HEK293 (cell line): ENCODE measurements around the gene CHKA.

Experiments used
- EGR2 ChIP-seq: fragments of 450-650 bp; formaldehyde crosslinking; IDR thresholded peaks from 2 replicates; pipeline ENCODE4 v1.5.1; 2016; ENCODE audit warnings: low read depth, missing biosample characterization, missing genetic modification characterization
- GFI1B ChIP-seq: fragments of 450-650 bp; formaldehyde crosslinking; IDR thresholded peaks from 2 replicates; pipeline ENCODE4 v1.5.1; 2016; ENCODE audit warnings: missing biosample characterization, missing genetic modification characterization
- GLI2 ChIP-seq: fragments of 450-650 bp; formaldehyde crosslinking; IDR thresholded peaks from 2 replicates; pipeline ENCODE4; 2017; ENCODE audit warnings: missing biosample characterization, missing genetic modification characterization, low read depth, borderline replicate concordance
- GLIS1 ChIP-seq: fragments of 450-650 bp; formaldehyde crosslinking; IDR thresholded peaks from 2 replicates; pipeline ENCODE4 v1.5.1; 2016; ENCODE audit warnings: missing biosample characterization, missing genetic modification characterization
- HOXC10 ChIP-seq: sonication (generic); formaldehyde crosslinking; IDR thresholded peaks from 2 replicates; pipeline ENCODE4 v1.8.1; 2023; ENCODE audit warnings: mild to moderate bottlenecking, missing genetic modification reagents
- SP2 ChIP-seq: fragments of 450-650 bp; formaldehyde crosslinking; IDR thresholded peaks from 2 replicates; pipeline ENCODE4 v1.5.1; 2016; ENCODE audit warnings: missing biosample characterization, missing genetic modification characterization
- SP7 ChIP-seq: fragments of 450-650 bp; formaldehyde crosslinking; IDR thresholded peaks from 2 replicates; pipeline ENCODE4 v1.5.1; 2016; ENCODE audit warnings: missing biosample characterization, missing genetic modification characterization
- YY1 ChIP-seq: fragments of 450-650 bp; formaldehyde crosslinking; IDR thresholded peaks from 2 replicates; pipeline ENCODE4 v1.5.1; 2018; ENCODE audit warnings: missing biosample characterization, missing genetic modification characterization
- YY2 ChIP-seq: fragments of 450-650 bp; formaldehyde crosslinking; IDR thresholded peaks from 2 replicates; pipeline ENCODE4 v1.5.1; 2016; ENCODE audit warnings: missing biosample characterization, missing genetic modification characterization
- ZBTB20 ChIP-seq: fragments of 450-650 bp; formaldehyde crosslinking; IDR thresholded peaks from 2 replicates; pipeline ENCODE4 v1.5.1; 2016; ENCODE audit warnings: missing biosample characterization, missing genetic modification characterization
- ZBTB8A ChIP-seq: fragments of 450-650 bp; formaldehyde crosslinking; IDR thresholded peaks from 2 replicates; pipeline ENCODE4 v1.5.1; 2016; ENCODE audit warnings: missing biosample characterization, missing genetic modification characterization
- ZNF292 ChIP-seq: fragments of 450-650 bp; formaldehyde crosslinking; IDR thresholded peaks from 2 replicates; pipeline ENCODE4 v1.5.1; 2016; ENCODE audit warnings: low read depth, missing biosample characterization, missing genetic modification characterization, borderline replicate concordance
- ZNF335 ChIP-seq: fragments of 450-650 bp; formaldehyde crosslinking; conservative IDR thresholded peaks from 2 replicates; pipeline ENCODE4 v1.5.1; 2016; ENCODE audit warnings: missing biosample characterization, missing genetic modification characterization
- ZNF404 ChIP-seq: fragments of 450-650 bp; formaldehyde crosslinking; IDR thresholded peaks from 2 replicates; pipeline ENCODE4 v1.5.1; 2017; ENCODE audit warnings: missing biosample characterization, missing genetic modification characterization
- ZNF433 ChIP-seq: fragments of 450-650 bp; formaldehyde crosslinking; IDR thresholded peaks from 2 replicates; pipeline ENCODE4 v1.5.1; 2016; ENCODE audit warnings: missing biosample characterization, missing genetic modification characterization, low read depth
- ZNF473 ChIP-seq: fragments of 450-650 bp; formaldehyde crosslinking; IDR thresholded peaks from 2 replicates; pipeline ENCODE4 v1.5.1; 2017; ENCODE audit warnings: missing biosample characterization, missing genetic modification characterization
- ZNF514 ChIP-seq: fragments of 450-650 bp; formaldehyde crosslinking; IDR thresholded peaks from 2 replicates; pipeline ENCODE4 v1.5.1; 2016; ENCODE audit warnings: missing biosample characterization, missing genetic modification characterization
- ZNF530 ChIP-seq: fragments of 450-650 bp; formaldehyde crosslinking; IDR thresholded peaks from 2 replicates; pipeline ENCODE4 v1.5.1; 2016; ENCODE audit warnings: low read depth, missing biosample characterization, missing genetic modification characterization
- ZNF571 ChIP-seq: fragments of 450-650 bp; formaldehyde crosslinking; IDR thresholded peaks from 2 replicates; pipeline ENCODE4 v1.5.0; 2017; ENCODE audit warnings: missing biosample characterization, missing genetic modification characterization
- ZNF600 ChIP-seq: fragments of 450-650 bp; formaldehyde crosslinking; IDR thresholded peaks from 2 replicates; pipeline ENCODE4 v1.5.1; 2016; ENCODE audit warnings: missing biosample characterization, missing genetic modification characterization
- ZNF610 ChIP-seq: fragments of 450-650 bp; formaldehyde crosslinking; IDR thresholded peaks from 2 replicates; pipeline ENCODE4 v1.5.1; 2016; ENCODE audit warnings: missing biosample characterization, missing genetic modification characterization, borderline replicate concordance
- ZNF629 ChIP-seq: fragments of 450-650 bp; formaldehyde crosslinking; IDR thresholded peaks from 2 replicates; pipeline ENCODE4 v1.5.1; 2017; ENCODE audit warnings: missing biosample characterization, missing genetic modification characterization
- TF ChIP-seq, protein P1 (sequence below): fragments of 450-650 bp; formaldehyde crosslinking; IDR thresholded peaks from 2 replicates; pipeline ENCODE4 v1.5.0; 2017; ENCODE audit warnings: missing biosample characterization, missing genetic modification characterization, borderline replicate concordance
- TF ChIP-seq, protein P2 (sequence below): fragments of 450-650 bp; formaldehyde crosslinking; conservative IDR thresholded peaks from 2 replicates; pipeline ENCODE4 v1.5.1; 2016; ENCODE audit warnings: low read depth, missing biosample characterization, missing genetic modification characterization
- TF ChIP-seq, protein P3 (sequence below): fragments of 450-650 bp; formaldehyde crosslinking; optimal IDR thresholded peaks from 2 replicates; pipeline ENCODE3; 2016; ENCODE audit warnings: missing biosample characterization, mild to moderate bottlenecking, missing genetic modification characterization
- TF ChIP-seq, protein P4 (sequence below): fragments of 450-650 bp; formaldehyde crosslinking; IDR thresholded peaks from 2 replicates; pipeline ENCODE4 v1.5.1; 2016; ENCODE audit warnings: missing biosample characterization, missing genetic modification characterization
- TF ChIP-seq, protein P5 (sequence below): fragments of 450-650 bp; formaldehyde crosslinking; IDR thresholded peaks from 2 replicates; pipeline ENCODE4 v1.5.1; 2016; ENCODE audit warnings: missing biosample characterization, missing genetic modification characterization
- TF ChIP-seq, protein P6 (sequence below): fragments of 450-650 bp; formaldehyde crosslinking; IDR thresholded peaks from 2 replicates; pipeline ENCODE4 v1.5.1; 2016; ENCODE audit warnings: missing biosample characterization, missing genetic modification characterization

The CHKA gene

DNA sequence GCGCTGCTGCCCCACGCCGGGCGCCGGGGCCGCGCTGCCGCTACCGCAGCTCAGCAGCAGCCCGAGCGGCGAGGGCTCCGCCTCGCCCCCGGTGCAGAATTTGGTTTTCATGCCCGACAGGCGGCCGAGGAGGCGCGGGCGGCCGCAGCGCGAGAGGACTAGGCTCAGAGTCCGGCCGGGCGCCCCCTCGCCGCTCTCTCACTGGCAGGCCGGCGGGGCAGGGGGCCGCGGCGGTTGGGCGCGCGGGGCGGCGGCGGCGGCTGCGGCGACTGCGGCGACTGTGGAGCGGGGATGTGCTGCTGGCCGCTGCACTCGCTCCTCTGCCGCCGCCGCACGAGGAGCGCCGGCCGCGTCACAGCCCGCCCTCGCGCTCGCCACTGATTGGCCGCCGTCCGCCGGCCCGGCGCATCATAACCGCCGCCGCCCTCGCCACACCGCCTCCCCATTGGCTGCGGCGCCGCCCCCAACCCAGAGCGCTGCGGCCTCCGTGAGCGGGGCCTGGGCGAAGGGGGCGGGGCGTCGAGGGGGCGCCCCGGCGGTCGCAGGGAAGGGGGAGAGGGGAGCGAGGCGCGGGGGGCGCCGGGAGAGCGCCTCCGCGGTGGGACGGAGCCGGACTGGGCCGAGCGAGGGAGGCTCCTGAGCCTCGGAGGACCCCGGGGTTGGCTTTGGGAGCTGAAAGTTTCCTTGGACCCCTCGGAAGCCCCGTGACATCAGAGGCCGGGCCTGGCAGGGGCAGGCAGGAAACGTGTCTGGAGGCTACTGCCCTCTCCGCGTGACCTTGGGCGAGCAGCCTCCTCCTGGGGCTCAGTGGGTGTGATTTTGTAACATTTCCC lies at the start of gene CHKA (continued):
- TF ChIP-seq, protein P1, sequence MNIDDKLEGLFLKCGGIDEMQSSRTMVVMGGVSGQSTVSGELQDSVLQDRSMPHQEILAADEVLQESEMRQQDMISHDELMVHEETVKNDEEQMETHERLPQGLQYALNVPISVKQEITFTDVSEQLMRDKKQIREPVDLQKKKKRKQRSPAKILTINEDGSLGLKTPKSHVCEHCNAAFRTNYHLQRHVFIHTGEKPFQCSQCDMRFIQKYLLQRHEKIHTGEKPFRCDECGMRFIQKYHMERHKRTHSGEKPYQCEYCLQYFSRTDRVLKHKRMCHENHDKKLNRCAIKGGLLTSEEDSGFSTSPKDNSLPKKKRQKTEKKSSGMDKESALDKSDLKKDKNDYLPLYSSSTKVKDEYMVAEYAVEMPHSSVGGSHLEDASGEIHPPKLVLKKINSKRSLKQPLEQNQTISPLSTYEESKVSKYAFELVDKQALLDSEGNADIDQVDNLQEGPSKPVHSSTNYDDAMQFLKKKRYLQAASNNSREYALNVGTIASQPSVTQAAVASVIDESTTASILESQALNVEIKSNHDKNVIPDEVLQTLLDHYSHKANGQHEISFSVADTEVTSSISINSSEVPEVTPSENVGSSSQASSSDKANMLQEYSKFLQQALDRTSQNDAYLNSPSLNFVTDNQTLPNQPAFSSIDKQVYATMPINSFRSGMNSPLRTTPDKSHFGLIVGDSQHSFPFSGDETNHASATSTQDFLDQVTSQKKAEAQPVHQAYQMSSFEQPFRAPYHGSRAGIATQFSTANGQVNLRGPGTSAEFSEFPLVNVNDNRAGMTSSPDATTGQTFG, result no peak
- TF ChIP-seq ZBTB8A (tag by site-specific recombination), result 0 out of 2 replicates have a peak, but pooled peaks have one; percentile 24
- TF ChIP-seq ZNF335, result peak; percentile 71
- TF ChIP-seq ZNF473 (tag by site-specific recombination), result no peak
- TF ChIP-seq, protein P2, sequence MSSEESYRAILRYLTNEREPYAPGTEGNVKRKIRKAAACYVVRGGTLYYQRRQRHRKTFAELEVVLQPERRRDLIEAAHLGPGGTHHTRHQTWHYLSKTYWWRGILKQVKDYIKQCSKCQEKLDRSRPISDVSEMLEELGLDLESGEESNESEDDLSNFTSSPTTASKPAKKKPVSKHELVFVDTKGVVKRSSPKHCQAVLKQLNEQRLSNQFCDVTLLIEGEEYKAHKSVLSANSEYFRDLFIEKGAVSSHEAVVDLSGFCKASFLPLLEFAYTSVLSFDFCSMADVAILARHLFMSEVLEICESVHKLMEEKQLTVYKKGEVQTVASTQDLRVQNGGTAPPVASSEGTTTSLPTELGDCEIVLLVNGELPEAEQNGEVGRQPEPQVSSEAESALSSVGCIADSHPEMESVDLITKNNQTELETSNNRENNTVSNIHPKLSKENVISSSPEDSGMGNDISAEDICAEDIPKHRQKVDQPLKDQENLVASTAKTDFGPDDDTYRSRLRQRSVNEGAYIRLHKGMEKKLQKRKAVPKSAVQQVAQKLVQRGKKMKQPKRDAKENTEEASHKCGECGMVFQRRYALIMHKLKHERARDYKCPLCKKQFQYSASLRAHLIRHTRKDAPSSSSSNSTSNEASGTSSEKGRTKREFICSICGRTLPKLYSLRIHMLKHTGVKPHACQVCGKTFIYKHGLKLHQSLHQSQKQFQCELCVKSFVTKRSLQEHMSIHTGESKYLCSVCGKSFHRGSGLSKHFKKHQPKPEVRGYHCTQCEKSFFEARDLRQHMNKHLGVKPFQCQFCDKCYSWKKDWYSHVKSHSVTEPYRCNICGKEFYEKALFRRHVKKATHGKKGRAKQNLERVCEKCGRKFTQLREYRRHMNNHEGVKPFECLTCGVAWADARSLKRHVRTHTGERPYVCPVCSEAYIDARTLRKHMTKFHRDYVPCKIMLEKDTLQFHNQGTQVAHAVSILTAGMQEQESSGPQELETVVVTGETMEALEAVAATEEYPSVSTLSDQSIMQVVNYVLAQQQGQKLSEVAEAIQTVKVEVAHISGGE, result no peak
- peak; percentile 33; the same call in 1 of the 2 replicates for TF ChIP-seq GLIS1
- no peak for TF ChIP-seq ZNF610
- no peak for TF ChIP-seq ZNF292 (tag by site-specific recombination)
- TF ChIP-seq ZNF404 (tag by site-specific recombination), result no peak
- TF ChIP-seq, protein P3, sequence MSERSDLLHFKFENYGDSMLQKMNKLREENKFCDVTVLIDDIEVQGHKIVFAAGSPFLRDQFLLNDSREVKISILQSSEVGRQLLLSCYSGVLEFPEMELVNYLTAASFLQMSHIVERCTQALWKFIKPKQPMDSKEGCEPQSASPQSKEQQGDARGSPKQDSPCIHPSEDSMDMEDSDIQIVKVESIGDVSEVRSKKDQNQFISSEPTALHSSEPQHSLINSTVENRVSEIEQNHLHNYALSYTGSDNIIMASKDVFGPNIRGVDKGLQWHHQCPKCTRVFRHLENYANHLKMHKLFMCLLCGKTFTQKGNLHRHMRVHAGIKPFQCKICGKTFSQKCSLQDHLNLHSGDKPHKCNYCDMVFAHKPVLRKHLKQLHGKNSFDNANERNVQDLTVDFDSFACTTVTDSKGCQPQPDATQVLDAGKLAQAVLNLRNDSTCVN (tag by site-specific recombination), result peak; percentile 68
- TF ChIP-seq GLI2 (tag by site-specific recombination), result no peak
- TF ChIP-seq SP7 (tag by site-specific recombination), result no peak
- peak; percentile 28; the same call in 1 of the 2 replicates for TF ChIP-seq ZBTB20
- no peak for TF ChIP-seq ZNF571 (tag by site-specific recombination)
- TF ChIP-seq, protein P4, sequence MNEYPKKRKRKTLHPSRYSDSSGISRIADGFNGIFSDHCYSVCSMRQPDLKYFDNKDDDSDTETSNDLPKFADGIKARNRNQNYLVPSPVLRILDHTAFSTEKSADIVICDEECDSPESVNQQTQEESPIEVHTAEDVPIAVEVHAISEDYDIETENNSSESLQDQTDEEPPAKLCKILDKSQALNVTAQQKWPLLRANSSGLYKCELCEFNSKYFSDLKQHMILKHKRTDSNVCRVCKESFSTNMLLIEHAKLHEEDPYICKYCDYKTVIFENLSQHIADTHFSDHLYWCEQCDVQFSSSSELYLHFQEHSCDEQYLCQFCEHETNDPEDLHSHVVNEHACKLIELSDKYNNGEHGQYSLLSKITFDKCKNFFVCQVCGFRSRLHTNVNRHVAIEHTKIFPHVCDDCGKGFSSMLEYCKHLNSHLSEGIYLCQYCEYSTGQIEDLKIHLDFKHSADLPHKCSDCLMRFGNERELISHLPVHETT, result no peak
- no peak for TF ChIP-seq ZNF530 (tag by site-specific recombination)
- no peak for TF ChIP-seq ZNF514 (tag by site-specific recombination)
- TF ChIP-seq ZNF629 (tag by site-specific recombination), result peak; percentile 54; the same call in 1 of the 2 replicates
- no peak for TF ChIP-seq ZNF600 (tag by site-specific recombination)
- TF ChIP-seq GFI1B, result no peak
- TF ChIP-seq, protein P5, sequence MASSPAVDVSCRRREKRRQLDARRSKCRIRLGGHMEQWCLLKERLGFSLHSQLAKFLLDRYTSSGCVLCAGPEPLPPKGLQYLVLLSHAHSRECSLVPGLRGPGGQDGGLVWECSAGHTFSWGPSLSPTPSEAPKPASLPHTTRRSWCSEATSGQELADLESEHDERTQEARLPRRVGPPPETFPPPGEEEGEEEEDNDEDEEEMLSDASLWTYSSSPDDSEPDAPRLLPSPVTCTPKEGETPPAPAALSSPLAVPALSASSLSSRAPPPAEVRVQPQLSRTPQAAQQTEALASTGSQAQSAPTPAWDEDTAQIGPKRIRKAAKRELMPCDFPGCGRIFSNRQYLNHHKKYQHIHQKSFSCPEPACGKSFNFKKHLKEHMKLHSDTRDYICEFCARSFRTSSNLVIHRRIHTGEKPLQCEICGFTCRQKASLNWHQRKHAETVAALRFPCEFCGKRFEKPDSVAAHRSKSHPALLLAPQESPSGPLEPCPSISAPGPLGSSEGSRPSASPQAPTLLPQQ (tag by site-specific recombination), result no peak
- no peak for TF ChIP-seq ZNF433 (tag by site-specific recombination)
- TF ChIP-seq EGR2 (tag by site-specific recombination), result no peak
- no peak for TF ChIP-seq HOXC10 (CRISPR knock-in tag)
- TF ChIP-seq YY2, result no peak
- TF ChIP-seq, protein P6, sequence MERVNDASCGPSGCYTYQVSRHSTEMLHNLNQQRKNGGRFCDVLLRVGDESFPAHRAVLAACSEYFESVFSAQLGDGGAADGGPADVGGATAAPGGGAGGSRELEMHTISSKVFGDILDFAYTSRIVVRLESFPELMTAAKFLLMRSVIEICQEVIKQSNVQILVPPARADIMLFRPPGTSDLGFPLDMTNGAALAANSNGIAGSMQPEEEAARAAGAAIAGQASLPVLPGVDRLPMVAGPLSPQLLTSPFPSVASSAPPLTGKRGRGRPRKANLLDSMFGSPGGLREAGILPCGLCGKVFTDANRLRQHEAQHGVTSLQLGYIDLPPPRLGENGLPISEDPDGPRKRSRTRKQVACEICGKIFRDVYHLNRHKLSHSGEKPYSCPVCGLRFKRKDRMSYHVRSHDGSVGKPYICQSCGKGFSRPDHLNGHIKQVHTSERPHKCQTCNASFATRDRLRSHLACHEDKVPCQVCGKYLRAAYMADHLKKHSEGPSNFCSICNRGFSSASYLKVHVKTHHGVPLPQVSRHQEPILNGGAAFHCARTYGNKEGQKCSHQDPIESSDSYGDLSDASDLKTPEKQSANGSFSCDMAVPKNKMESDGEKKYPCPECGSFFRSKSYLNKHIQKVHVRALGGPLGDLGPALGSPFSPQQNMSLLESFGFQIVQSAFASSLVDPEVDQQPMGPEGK (tag by site-specific recombination), result peak; percentile 67
- TF ChIP-seq SP2 (tag by site-specific recombination), result peak; percentile 31
- TF ChIP-seq YY1 (tag by site-specific recombination), result no peak
